IPS-18a (cell line): ENCODE results near the gene RNU7-1.
A peak's percentile ranks its signal among the peaks of the same experiment; 100 is the strongest.

ENCODE experiments used
- H3K27ac ChIP-seq: one replicate; pipeline ENCODE4 v1.5.1; 2013; ENCODE audit warnings: low read length
- H3K27me3 ChIP-seq: one replicate; pipeline ENCODE4 v1.6.1; 2013; ENCODE audit warnings: mild to moderate bottlenecking, low read length; ENCODE audit not compliant: control insufficient read depth, insufficient read depth
- H3K36me3 ChIP-seq: one replicate; pipeline ENCODE4 v1.6.1; 2013; ENCODE audit warnings: low read depth, low read length; ENCODE audit not compliant: control insufficient read depth
- H3K4me1 ChIP-seq: one replicate; pipeline ENCODE4 v1.6.1; 2013; ENCODE audit warnings: low read depth, low read length; ENCODE audit not compliant: control insufficient read depth
- H3K4me3 ChIP-seq: one replicate; pipeline ENCODE4 v1.5.1; 2013; ENCODE audit warnings: low read length
- H3K9ac ChIP-seq: one replicate; pipeline ENCODE4 v1.6.1; 2013; ENCODE audit warnings: mild to moderate bottlenecking, low read length, moderate library complexity
- H3K9me3 ChIP-seq: one replicate; pipeline ENCODE4 v1.6.1; 2013; ENCODE audit warnings: low read depth, low read length; ENCODE audit not compliant: control insufficient read depth

Gene RNU7-1

DNA sequence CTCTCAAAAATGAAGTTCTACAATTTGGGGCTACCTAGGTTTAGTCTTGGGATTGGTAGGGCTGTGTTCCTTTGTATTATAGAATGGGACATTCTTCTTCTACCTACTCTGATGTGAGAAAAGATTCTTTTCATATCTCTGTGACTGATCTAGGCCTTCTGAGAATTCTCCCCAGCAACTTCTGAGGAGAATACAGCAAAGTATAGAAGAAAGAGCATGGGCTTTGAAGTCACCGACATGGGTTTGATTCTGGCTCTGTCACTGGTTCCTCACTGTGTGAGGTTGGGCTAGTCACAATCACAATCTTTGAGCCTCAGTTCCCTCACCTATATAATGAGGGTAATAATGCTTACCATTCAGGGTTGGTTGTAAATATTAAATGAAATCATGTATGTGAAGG lies 10.8 kb upstream of the RNU7-1 start:
- Histone ChIP-seq H3K4me1 (peaks cover 13% of the 10 kb centered on the region), H3K27me3 (no peaks in the 10 kb centered on the region), H3K27ac (no peak overlapping the region), H3K36me3 (peaks cover 35% of the 10 kb centered on the region), H3K4me3 (no peak overlapping the region), H3K9ac (no peak overlapping the region), H3K9me3 (no peaks in the 10 kb centered on the region)

DNA sequence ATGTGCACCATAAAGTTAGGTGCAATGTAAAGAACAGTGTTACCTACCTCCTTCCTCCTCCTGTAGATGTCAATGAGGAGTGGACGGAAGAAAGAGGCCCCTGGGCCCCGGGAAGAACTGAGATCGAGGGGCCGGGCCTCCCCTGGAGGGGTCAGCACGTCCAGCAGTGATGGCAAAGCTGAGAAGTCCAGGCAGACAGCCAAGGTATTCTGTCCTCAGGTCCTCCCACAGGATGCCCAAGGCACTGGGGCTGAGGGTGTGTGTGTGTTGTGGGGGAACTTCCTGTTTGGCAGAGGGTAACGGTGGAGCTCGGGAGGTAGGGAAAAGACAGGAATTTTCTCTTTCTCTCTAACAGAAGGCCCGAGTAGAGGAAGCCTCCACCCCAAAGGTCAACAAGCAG lies 9.5 kb upstream of the RNU7-1 start:
- no peak overlapping the region for H3K27ac ChIP-seq
- no peak overlapping the region for H3K4me3 ChIP-seq
- peaks cover 16% of the 10 kb centered on the region for H3K4me1 ChIP-seq
- no peak overlapping the region for H3K9ac ChIP-seq
- H3K9me3 ChIP-seq: no peaks in the 10 kb centered on the region
- H3K36me3 ChIP-seq: peaks cover 35% of the 10 kb centered on the region
- no peaks in the 10 kb centered on the region for H3K27me3 ChIP-seq

- peaks cover 37% of the 10 kb centered on the region for H3K36me3 ChIP-seq
- H3K9me3 ChIP-seq: no peaks in the 10 kb centered on the region
- no peak overlapping the region for H3K9ac ChIP-seq
- no peak overlapping the region for H3K4me3 ChIP-seq
- no peak overlapping the region for H3K27ac ChIP-seq
- H3K27me3 ChIP-seq: no peaks in the 10 kb centered on the region
- peaks cover 8% of the 10 kb centered on the region for H3K4me1 ChIP-seq
Measured at GRCh38 chr12:6935371-6936193, 8.0 kb upstream of the RNU7-1 start.

DNA sequence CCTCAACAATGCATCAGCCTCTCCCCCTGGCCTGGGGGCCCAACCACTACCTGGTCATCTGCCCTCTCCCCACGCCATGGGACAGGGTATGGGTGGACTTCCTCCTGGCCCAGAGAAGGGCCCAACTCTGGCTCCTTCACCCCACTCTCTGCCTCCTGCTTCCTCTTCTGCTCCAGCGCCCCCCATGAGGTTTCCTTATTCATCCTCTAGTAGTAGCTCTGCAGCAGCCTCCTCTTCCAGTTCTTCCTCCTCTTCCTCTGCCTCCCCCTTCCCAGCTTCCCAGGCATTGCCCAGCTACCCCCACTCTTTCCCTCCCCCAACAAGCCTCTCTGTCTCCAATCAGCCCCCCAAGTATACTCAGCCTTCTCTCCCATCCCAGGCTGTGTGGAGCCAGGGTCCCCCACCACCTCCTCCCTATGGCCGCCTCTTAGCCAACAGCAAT lies 7.4 kb upstream of the RNU7-1 start:
- Histone ChIP-seq H3K9ac (no peak overlapping the region), H3K36me3 (peaks cover 43% of the 10 kb centered on the region), H3K27me3 (no peaks in the 10 kb centered on the region)

GRCh38 chr12:6936636-6937480 lies 6.8 kb upstream of the RNU7-1 start:
- Histone ChIP-seq H3K9ac (peak overlapping the region; percentile 93), H3K36me3 (peaks cover 47% of the 10 kb centered on the region), H3K4me1 (peaks cover 5% of the 10 kb centered on the region), H3K4me3 (peak overlapping the region; percentile 77), H3K9me3 (no peaks in the 10 kb centered on the region), H3K27ac (peak overlapping the region; percentile 83), H3K27me3 (no peaks in the 10 kb centered on the region)

More for the DNA sequence above, 7.4 kb upstream of the RNU7-1 start:
- Histone ChIP-seq H3K4me3 (no peak overlapping the region), H3K4me1 (peaks cover 5% of the 10 kb centered on the region), H3K9me3 (no peaks in the 10 kb centered on the region), H3K27ac (no peak overlapping the region)

- H3K36me3 ChIP-seq: peaks cover 43% of the 10 kb centered on the region
- H3K4me1 ChIP-seq: peaks cover 6% of the 10 kb centered on the region
- no peaks in the 10 kb centered on the region for H3K27me3 ChIP-seq
- H3K4me3 ChIP-seq: peak overlapping the region; percentile 77
- H3K27ac ChIP-seq: peak overlapping the region; percentile 83
- no peaks in the 10 kb centered on the region for H3K9me3 ChIP-seq
- peak overlapping the region; percentile 93 for H3K9ac ChIP-seq
Measured at GRCh38 chr12:6937481-6938352, 5.9 kb upstream of the RNU7-1 start.

DNA sequence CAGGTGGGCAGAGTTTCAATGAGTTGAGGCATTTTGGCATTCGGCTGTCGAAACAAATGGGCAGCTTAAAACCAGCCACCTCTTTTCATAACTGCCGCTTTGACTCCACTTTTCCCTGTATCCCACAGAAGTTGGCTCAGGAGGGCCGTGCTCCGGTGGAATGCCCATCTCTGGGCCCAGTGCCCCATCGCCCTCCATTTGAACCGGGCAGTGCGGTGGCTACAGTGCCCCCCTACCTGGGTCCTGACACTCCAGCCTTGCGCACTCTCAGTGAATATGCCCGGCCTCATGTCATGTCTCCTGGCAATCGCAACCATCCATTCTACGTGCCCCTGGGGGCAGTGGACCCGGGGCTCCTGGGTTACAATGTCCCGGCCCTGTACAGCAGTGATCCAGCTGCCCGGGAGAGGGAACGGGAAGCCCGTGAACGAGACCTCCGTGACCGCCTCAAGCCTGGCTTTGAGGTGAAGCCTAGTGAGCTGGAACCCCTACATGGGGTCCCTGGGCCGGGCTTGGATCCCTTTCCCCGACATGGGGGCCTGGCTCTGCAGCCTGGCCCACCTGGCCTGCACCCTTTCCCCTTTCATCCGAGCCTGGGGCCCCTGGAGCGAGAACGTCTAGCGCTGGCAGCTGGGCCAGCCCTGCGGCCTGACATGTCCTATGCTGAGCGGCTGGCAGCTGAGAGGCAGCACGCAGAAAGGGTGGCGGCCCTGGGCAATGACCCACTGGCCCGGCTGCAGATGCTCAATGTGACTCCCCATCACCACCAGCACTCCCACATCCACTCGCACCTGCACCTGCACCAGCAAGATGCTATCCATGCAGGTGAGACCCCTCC lies 5.0 kb upstream of the RNU7-1 start:
- Histone ChIP-seq H3K4me1 (peaks cover 13% of the 10 kb centered on the region), H3K4me3 (peak overlapping the region; percentile 77), H3K27ac (peak overlapping the region; percentile 41), H3K9me3 (no peaks in the 10 kb centered on the region), H3K36me3 (peaks cover 35% of the 10 kb centered on the region), H3K9ac (peak overlapping the region; percentile 93), H3K27me3 (no peaks in the 10 kb centered on the region)

GRCh38 chr12:6939191-6939540 lies 4.5 kb upstream of the RNU7-1 start:
- H3K4me1 ChIP-seq: peaks cover 13% of the 10 kb centered on the region
- no peaks in the 10 kb centered on the region for H3K9me3 ChIP-seq
- no peak overlapping the region for H3K27ac ChIP-seq
- no peak overlapping the region for H3K4me3 ChIP-seq
- no peak overlapping the region for H3K9ac ChIP-seq
- H3K36me3 ChIP-seq: peaks cover 29% of the 10 kb centered on the region
- H3K27me3 ChIP-seq: no peaks in the 10 kb centered on the region

DNA sequence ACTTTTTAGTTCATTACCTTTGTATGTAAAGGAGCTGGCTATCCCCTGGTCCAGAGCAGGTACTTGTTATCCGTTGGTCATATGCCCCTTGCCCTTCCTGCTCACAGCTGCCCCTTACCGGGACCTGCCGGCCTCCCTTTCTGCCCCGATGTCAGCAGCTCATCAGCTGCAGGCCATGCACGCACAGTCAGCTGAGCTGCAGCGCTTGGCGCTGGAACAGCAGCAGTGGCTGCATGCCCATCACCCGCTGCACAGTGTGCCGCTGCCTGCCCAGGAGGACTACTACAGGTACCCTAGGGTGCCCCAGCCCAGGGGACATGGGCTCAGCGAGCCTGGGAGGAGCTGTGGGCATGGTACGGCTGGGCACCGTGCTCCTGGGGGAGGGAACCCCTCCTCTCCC lies 2.3 kb upstream of the RNU7-1 start:
- Histone ChIP-seq H3K4me1 (peaks cover 28% of the 10 kb centered on the region), H3K9me3 (no peaks in the 10 kb centered on the region), H3K9ac (no peak overlapping the region), H3K27me3 (no peaks in the 10 kb centered on the region), H3K27ac (no peak overlapping the region), H3K36me3 (peaks cover 12% of the 10 kb centered on the region), H3K4me3 (no peak overlapping the region)

GRCh38 chr12:6941782-6942181 lies 1.8 kb upstream of the RNU7-1 start:
- H3K27me3 ChIP-seq: no peaks in the 10 kb centered on the region
- no peak overlapping the region for H3K9ac ChIP-seq
- peaks cover 28% of the 10 kb centered on the region for H3K4me1 ChIP-seq
- H3K4me3 ChIP-seq: no peak overlapping the region
- no peak overlapping the region for H3K27ac ChIP-seq
- no peaks in the 10 kb centered on the region for H3K9me3 ChIP-seq
- H3K36me3 ChIP-seq: peaks cover 12% of the 10 kb centered on the region
